HepG2 (cell line): ENCODE results near the gene CHST14. TPM values are rescaled to one million over a fixed set of nuclear protein-coding genes. Genes with fewer than 3 reads are reported as not detected.

Experiments used
- AFF4 ChIP-seq: sonication (generic); formaldehyde crosslinking; IDR thresholded peaks from 2 replicates; pipeline ENCODE4 v1.4.0; 2020; ENCODE audit warnings: missing genetic modification reagents
- ARNT2 ChIP-seq: sonication (generic); formaldehyde crosslinking; IDR thresholded peaks from 2 replicates; pipeline ENCODE4 v1.8.0; 2022; ENCODE audit warnings: mild to moderate bottlenecking, low read depth, missing genetic modification reagents, moderate library complexity
- FOXP4 ChIP-seq: sonication (generic); formaldehyde crosslinking; IDR thresholded peaks from 2 replicates; pipeline ENCODE4 v1.4.0; 2020; ENCODE audit warnings: missing genetic modification reagents
- HHEX ChIP-seq: IDR thresholded peaks from 2 replicates; pipeline ENCODE4 v1.6.1; 2016; ENCODE audit warnings: control low read depth
- JDP2 ChIP-seq: sonication (generic); formaldehyde crosslinking; IDR thresholded peaks from 2 replicates; pipeline ENCODE4 v1.8.1; 2022; ENCODE audit warnings: missing genetic modification reagents, borderline replicate concordance
- JUNB ChIP-seq: sonication (generic); formaldehyde crosslinking; IDR thresholded peaks from 2 replicates; pipeline ENCODE4 v1.8.0; 2022; ENCODE audit warnings: missing genetic modification reagents, mild to moderate bottlenecking, borderline replicate concordance
- JUND ChIP-seq: sonication (generic); formaldehyde crosslinking; IDR thresholded peaks from 2 replicates; pipeline ENCODE4 v1.8.0; 2022; ENCODE audit warnings: mild to moderate bottlenecking, missing genetic modification reagents
- MED13 ChIP-seq: sonication (generic); formaldehyde crosslinking; IDR thresholded peaks from 2 replicates; pipeline ENCODE4 v1.5.0; 2020; ENCODE audit warnings: missing genetic modification reagents
- MXD3 ChIP-seq: IDR thresholded peaks from 2 replicates; pipeline ENCODE4 v1.6.1; 2016; ENCODE audit warnings: mild to moderate bottlenecking, missing biosample characterization, missing genetic modification reagents
- NR3C1 ChIP-seq: sonication (generic); formaldehyde crosslinking; IDR thresholded peaks from 2 replicates; pipeline ENCODE4 v1.4.0; 2020; ENCODE audit warnings: missing genetic modification reagents
- RERE ChIP-seq: IDR thresholded peaks from 2 replicates; pipeline ENCODE4 v1.6.1; 2016; ENCODE audit warnings: low read depth, missing genetic modification reagents, missing compliant biosample characterization
- TOPORS ChIP-seq: sonication (generic); formaldehyde crosslinking; IDR thresholded peaks from 2 replicates; pipeline ENCODE4 v1.8.0; 2023; ENCODE audit warnings: mild to moderate bottlenecking, missing genetic modification reagents
- ZFY ChIP-seq: sonication (generic); formaldehyde crosslinking; IDR thresholded peaks from 2 replicates; pipeline ENCODE4 v1.4.0; 2020; ENCODE audit warnings: missing genetic modification reagents
- ZNF10 ChIP-seq: sonication (generic); formaldehyde crosslinking; IDR thresholded peaks from 2 replicates; pipeline ENCODE4 v1.4.0; 2020; ENCODE audit warnings: mild to moderate bottlenecking, low read depth, missing genetic modification reagents, borderline replicate concordance
- ZNF589 ChIP-seq: sonication (generic); formaldehyde crosslinking; conservative IDR thresholded peaks from 2 replicates; pipeline ENCODE4 v1.8.0; 2022; ENCODE audit warnings: mild to moderate bottlenecking, moderate library complexity, missing genetic modification reagents
- ZNF629 ChIP-seq: sonication (generic); formaldehyde crosslinking; conservative IDR thresholded peaks from 2 replicates; pipeline ENCODE4 v1.5.0; 2020; ENCODE audit warnings: missing genetic modification reagents
- ZSCAN21 ChIP-seq: sonication (generic); formaldehyde crosslinking; IDR thresholded peaks from 2 replicates; pipeline ENCODE4 v1.8.0; 2022; ENCODE audit warnings: mild to moderate bottlenecking, missing genetic modification reagents, moderate library complexity, borderline replicate concordance
- ZSCAN31 ChIP-seq: sonication (generic); formaldehyde crosslinking; IDR thresholded peaks from 2 replicates; pipeline ENCODE4 v1.5.0; 2020; ENCODE audit warnings: low read depth, mild to moderate bottlenecking, missing genetic modification reagents
- polyA plus RNA-seq, 8 experiments: library from polyadenylated mRNA; depleted of rRNA in 3 of 8; stranded (reverse) in 7 of 8; unstranded in 1 of 8; fragments of >200 nt; fragmentation: Illumina TruSeq in 4 of 8; extraction: Trizol in 4 of 8; gene quantifications; 2 replicates each; pipeline versions ENCODE4 v1.2.1 to v1.2.3, GENCODE V29; 2011 to 2016; ENCODE audit warnings: low read depth in 4 of 8, missing spikeins in 1 of 8, mixed read lengths in 1 of 8; ENCODE audit not compliant: insufficient read depth in 1 of 8
- total RNA-seq, 5 experiments: library from RNA; depleted of rRNA; stranded (reverse); fragments of >200 nt; fragmentation: Illumina TruSeq; extraction: Trizol; gene quantifications; 2 replicates each; pipeline ENCODE4 v1.2.3, GENCODE V29; 2016; ENCODE audit warnings: low read depth in 1 of 5

Gene CHST14
- total and polyA plus RNA-seq, 2 of the 13 experiments (the other 11 are each of a cell fraction or from before 2014, with no cell fraction given) = 8.9 to 12.4 TPM

- no peak for TF ChIP-seq TOPORS (CRISPR knock-in tag)
- TF ChIP-seq MXD3 (CRISPR knock-in tag) = peak; percentile 76; the same call in 1 of the 2 replicates
- TF ChIP-seq JUND = no peak
- TF ChIP-seq FOXP4 (CRISPR knock-in tag) = no peak
- TF ChIP-seq JUNB (CRISPR knock-in tag) = no peak
- no peak for TF ChIP-seq HHEX (CRISPR knock-in tag)
- TF ChIP-seq ZNF589 = no peak
- TF ChIP-seq ARNT2 (CRISPR knock-in tag) = peak; percentile 93; the same call in 1 of the 2 replicates
- TF ChIP-seq ZNF629 (CRISPR knock-in tag) = no peak
- peak; percentile 73; the same call in 1 of the 2 replicates for TF ChIP-seq ZSCAN21
- peak; percentile 87 for TF ChIP-seq ZFY (CRISPR knock-in tag)
- TF ChIP-seq JDP2 (CRISPR knock-in tag) = no peak
- TF ChIP-seq ZNF10 (CRISPR knock-in tag) = no peak
- peak; percentile 22; the same call in 1 of the 2 replicates for TF ChIP-seq ZSCAN31 (CRISPR knock-in tag)
- no peak for TF ChIP-seq NR3C1 (CRISPR knock-in tag)
- TF ChIP-seq RERE (CRISPR knock-in tag) = no peak
- TF ChIP-seq MED13 (CRISPR knock-in tag) = peak; percentile 67; the same call in 1 of the 2 replicates
- no peak for TF ChIP-seq AFF4 (CRISPR knock-in tag)
These were observed 40.8 kb downstream of the CHST14 start (continued) for GRCh38 chr15:40511472-40512133.
